Raji (cell line): ENCODE data around the gene ETNPPL.

ENCODE experiments used
- POLR2A ChIP-seq: IDR thresholded peaks from 2 replicates; pipeline ENCODE4 v1.6.1; 2011; ENCODE audit warnings: low read depth, low read length, control low read depth; ENCODE audit not compliant: insufficient read depth

Gene ETNPPL

GRCh38 chr4:108774809-108775530, 12.1 kb upstream of the ETNPPL start:
- no peak for TF ChIP-seq POLR2A

GRCh38 chr4:108772402-108772801, 9.5 kb upstream of the ETNPPL start:
- TF ChIP-seq POLR2A, result no peak

GRCh38 chr4:108766058-108766457, 3.2 kb upstream of the ETNPPL start:
- no peak for TF ChIP-seq POLR2A

DNA sequence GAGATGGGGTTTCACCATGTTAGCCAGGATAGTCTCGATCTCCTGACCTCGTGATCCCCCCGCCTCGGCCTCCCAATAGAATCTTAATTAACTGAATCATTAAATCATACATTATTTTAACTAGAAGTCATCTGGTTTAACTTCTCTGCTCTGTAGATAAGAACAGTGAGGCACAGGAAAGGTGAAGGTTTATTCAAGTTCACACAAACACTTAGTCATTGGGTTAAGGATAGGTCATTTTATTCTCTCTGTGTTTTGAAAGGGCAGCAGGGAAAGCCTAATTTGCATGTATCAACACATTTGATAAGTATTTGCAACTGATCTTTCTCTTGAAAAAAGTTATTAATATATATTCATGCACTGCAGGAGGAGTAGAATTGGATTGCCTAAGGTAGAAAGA, 1.1 kb upstream of the ETNPPL start:
- no peak for TF ChIP-seq POLR2A

GRCh38 chr4:108763226-108763593, 357 bp upstream of the ETNPPL start:
- TF ChIP-seq POLR2A, result no peak

- no peak for TF ChIP-seq POLR2A
Observed at GRCh38 chr4:108758498-108758897, 4.4 kb downstream of the ETNPPL start.

DNA sequence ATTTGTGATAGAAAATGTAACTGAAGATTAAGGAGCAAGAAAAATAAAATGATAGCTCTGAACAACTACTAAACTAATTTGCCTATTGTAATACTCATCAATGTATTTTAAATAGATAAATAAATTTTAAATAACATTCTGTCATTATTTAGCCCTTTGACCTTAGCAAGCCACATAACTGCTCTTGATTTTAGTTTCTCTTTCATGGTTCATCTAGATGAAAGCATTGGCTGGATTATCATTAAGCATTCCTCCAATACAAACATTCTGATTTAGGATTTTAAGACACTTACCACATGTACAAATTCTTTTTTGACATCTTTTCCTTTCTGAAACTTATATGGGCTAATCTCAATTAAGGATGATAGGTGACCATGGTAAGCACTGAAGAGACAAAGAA, 8.5 kb downstream of the ETNPPL start:
- no peak for TF ChIP-seq POLR2A

- no peak for TF ChIP-seq POLR2A
Observed at GRCh38 chr4:108751321-108751720, 11.5 kb downstream of the ETNPPL start.

GRCh38 chr4:108749119-108749518, 13.7 kb downstream of the ETNPPL start:
- TF ChIP-seq POLR2A, result no peak

DNA sequence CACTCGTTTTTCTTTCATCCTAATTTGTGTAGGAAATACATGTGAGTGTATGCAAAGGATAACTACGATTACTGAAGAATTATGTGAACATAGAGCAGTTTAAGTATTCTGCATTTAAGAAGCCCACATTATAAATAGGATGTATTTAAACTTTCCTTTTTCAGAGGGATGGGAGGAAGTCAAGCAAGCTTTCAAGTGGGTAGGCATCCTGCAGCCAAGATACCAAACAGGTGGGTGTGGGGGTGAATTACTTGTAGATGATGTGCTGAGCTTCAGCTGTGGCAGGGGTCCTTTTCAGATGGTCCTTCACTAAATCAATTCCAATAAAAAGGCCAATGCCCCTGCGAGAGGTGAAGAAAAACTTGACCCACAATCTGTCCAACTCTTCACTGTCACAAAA, 16.3 kb downstream of the ETNPPL start:
- no peak for TF ChIP-seq POLR2A

GRCh38 chr4:108744307-108744706, 18.5 kb downstream of the ETNPPL start:
- no peak for TF ChIP-seq POLR2A

DNA sequence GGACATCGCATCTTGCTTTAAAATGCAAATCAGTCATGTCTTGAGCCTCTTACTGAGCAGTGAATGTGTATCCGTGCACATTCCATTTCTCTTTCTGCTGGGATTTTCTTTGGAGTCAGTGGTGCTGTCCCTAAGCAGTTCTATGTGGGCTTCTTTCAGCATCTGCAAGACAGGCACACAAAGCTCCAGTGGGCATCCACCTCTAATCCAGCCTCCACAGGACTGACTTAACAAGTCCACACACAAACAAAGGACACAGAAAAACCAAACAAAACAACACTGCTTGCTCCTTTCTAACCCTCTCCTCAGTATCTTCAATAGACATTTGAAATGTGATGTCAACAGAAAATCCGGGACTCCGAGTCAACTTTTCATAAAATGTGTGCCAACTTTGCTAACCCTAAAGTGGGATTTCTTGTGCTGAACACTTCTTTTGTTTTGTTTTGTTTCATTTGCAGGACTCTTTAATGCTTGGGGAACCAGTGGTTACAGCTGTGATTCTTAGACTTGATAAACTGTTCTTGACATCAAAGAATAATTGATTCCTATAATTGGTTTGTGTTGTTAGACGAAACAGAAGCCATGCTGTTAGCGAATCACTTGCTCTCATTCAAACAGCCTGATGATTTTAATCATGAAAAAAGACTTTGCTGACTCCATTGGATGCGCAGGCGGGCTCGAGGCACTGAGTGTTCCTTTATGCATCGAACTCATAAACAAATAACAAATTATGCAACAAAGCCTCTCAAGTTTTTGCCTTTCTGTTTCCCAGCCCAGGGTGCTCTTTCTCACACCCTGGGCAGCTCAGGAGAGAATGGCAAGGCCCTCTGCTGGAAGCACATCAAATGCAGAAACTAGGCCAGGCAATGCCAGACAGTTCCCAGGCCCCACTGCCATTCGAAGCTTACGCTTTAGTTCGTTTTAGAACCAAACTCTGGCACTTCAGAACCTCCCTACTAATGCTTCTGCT, 20.1 kb downstream of the ETNPPL start:
- TF ChIP-seq POLR2A, result no peak

DNA sequence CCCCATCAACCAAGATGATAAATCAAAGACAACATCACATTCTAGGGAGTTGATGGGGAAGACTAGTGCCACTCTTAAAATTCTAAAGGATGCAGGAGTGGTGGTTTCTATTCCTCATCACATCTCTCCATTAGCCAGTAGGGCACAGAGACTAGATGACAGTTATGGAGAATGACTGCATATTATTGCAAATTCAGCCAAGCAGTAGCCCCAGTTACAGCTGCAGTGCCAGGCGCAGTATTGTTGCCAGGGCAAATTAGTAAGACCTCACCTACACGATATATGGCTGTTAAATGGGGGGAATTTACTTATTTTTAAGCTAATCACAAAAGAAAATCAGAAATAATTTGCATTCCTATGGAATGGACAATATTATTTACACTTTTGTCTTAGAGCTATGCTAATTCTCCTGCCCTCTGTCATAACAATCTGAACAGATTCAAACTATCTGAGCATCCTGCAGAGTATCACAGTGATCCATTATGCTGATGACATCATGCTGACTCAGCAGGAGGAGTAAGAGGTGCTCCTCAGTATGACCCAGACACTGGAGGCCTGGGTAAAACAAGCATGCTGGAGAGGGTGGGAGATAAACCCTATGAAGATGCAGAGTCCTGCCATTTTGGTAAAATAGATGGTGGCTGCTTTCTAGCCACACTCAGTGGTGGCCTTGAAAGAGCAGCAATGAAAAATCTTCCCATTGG, 24.7 kb downstream of the ETNPPL start:
- no peak for TF ChIP-seq POLR2A

GRCh38 chr4:108731006-108731405, 31.8 kb downstream of the ETNPPL start:
- no peak for TF ChIP-seq POLR2A

DNA sequence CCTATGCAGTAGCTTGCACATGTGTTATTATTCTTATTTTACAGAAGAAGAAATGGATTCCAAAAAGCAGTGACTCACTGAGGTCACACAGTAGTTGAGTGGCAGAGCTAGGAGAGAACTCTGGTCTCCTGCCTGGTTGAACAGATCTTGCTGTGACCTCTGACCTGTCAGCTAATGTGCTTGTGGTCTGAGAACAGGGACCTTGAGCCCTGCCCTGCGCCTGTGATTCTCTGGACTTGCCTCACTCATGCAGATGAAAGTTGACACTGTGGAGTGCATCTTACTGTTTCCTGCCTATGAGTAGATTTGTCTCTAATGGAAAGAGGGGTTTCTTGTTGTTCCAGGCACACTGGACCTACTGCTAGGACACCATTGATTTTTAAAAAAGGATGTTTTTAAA, 32.3 kb downstream of the ETNPPL start:
- TF ChIP-seq POLR2A, result no peak
